Stimulated activated CD4-positive, alpha-beta T cell treated with anti-CD3 and anti-CD28 coated beads, Interleukin-4, amount 100 ng/mL, for 4 hours (primary cell): ENCODE data around the gene ZNF473.
"Not testable (repeated sequence)": the region's sequence is repeated elsewhere in the genome, so short reads cannot be mapped to it uniquely, and the experiment has no call there.

Source experiments
- DNase-seq, 2 experiments: peaks; one replicate each; pipeline ENCODE4 v3.0.0-alpha.2; 2020

ZNF473 gene

GRCh38 chr19:50051228-50051895 is 25.6 kb downstream of the ZNF473 start:
- DNase-seq: not testable (repeated sequence)

GRCh38 chr19:50051964-50052363 is 26.2 kb downstream of the ZNF473 start:
- DNase-seq: no peak

- DNase-seq: no peak
Observed at GRCh38 chr19:50053119-50053518, 27.3 kb downstream of the ZNF473 start.

- no peak for DNase-seq
Observed at GRCh38 chr19:50058425-50058824, 32.6 kb downstream of the ZNF473 start.

GRCh38 chr19:50059045-50059444 is 33.2 kb downstream of the ZNF473 start:
- DNase-seq: no peak

- no peak for DNase-seq
Observed at GRCh38 chr19:50060107-50060506, 34.3 kb downstream of the ZNF473 start.

- DNase-seq: no peak
Observed at GRCh38 chr19:50061650-50062049, 35.8 kb downstream of the ZNF473 start.

- no peak for DNase-seq
Observed at GRCh38 chr19:50065938-50066337, 40.1 kb downstream of the ZNF473 start.

- no peak for DNase-seq
Observed at GRCh38 chr19:50067575-50067974, 41.8 kb downstream of the ZNF473 start.

GRCh38 chr19:50068382-50068781 is 42.6 kb downstream of the ZNF473 start:
- not testable (repeated sequence) for DNase-seq

- not testable (repeated sequence) for DNase-seq
Observed at GRCh38 chr19:50075076-50075475, 49.3 kb downstream of the ZNF473 start.

- not testable (repeated sequence) for DNase-seq
Observed at GRCh38 chr19:50075644-50076372, 50.0 kb downstream of the ZNF473 start.

- DNase-seq: not testable (repeated sequence)
Observed at GRCh38 chr19:50076581-50077355, 51.0 kb downstream of the ZNF473 start.

- not testable (repeated sequence) for DNase-seq
Observed at GRCh38 chr19:50079014-50079413, 53.2 kb downstream of the ZNF473 start.

- not testable (repeated sequence) for DNase-seq
Observed at GRCh38 chr19:50084440-50084839, 58.6 kb downstream of the ZNF473 start.

- DNase-seq: not testable (repeated sequence)
Observed at GRCh38 chr19:50087153-50087552, 61.3 kb downstream of the ZNF473 start.

GRCh38 chr19:50090706-50091105 is 64.9 kb downstream of the ZNF473 start:
- peak; percentile 24 to 30 for DNase-seq

GRCh38 chr19:50091786-50092185 is 66.0 kb downstream of the ZNF473 start:
- DNase-seq: not testable (repeated sequence)

- DNase-seq: not testable (repeated sequence)
Observed at GRCh38 chr19:50092597-50092996, 66.8 kb downstream of the ZNF473 start.

GRCh38 chr19:50097884-50098283 is 72.1 kb downstream of the ZNF473 start:
- not testable (repeated sequence) for DNase-seq

GRCh38 chr19:50098892-50099291 is 73.1 kb downstream of the ZNF473 start:
- DNase-seq: not testable (repeated sequence)

- DNase-seq: not testable (repeated sequence)
Observed at GRCh38 chr19:50099696-50100095, 73.9 kb downstream of the ZNF473 start.

GRCh38 chr19:50100946-50101345 is 75.1 kb downstream of the ZNF473 start:
- DNase-seq: not testable (repeated sequence)
